K562 (cell line): ENCODE results near the gene COX19. TPM values are rescaled to one million over a fixed set of nuclear protein-coding genes. Genes with fewer than 3 reads are reported as not detected.

Experiments
- ATAC-seq: fragments of 200-7000 bp; cut with Tn5 transposase; 3 replicates; pipeline ENCODE4 v1.9.1; 2020; ENCODE audit warnings: moderate library complexity
- Bru-seq: library from RNA; stranded (reverse); fragments of 400-500 nt; gene quantifications from one replicate; lab custom pipeline; 2021; lab: Mats Ljungman, UMichigan
- BruChase-seq, 2 experiments: library from RNA; stranded (reverse); fragments of 400-500 nt; gene quantifications; one replicate each; lab custom pipeline; 2021; lab: Mats Ljungman, UMichigan
- BruUV-seq: library from RNA; stranded (reverse); fragments of 400-500 nt; replicated peaks from 2 replicates; lab custom pipeline; 2021; lab: Mats Ljungman, UMichigan
- CTCF ChIA-PET: fragments of 300-600 bp; formaldehyde crosslinking; extraction: SDS; loops from one replicate; lab custom pipeline; 2021; ENCODE audit warnings: low intra/inter-chr PET ratio; lab: Yijun Ruan, JAX
- POLR2A ChIA-PET: fragments of 300-600, 350-650 bp; sonication (Branson Sonifier 250); formaldehyde crosslinking; extraction: SDS; loops from one replicate; lab custom pipeline; 2021; ENCODE audit warnings: antibody characterized with exemption, inconsistent platforms; lab: Yijun Ruan, JAX
- DNase-seq, 4 experiments: peaks; one replicate each; pipeline versions ENCODE4 v3.0.0 to v3.0.0-alpha.2; 2011 to 2018; ENCODE audit warnings: low spot score in 3 of 4, mixed read lengths in 3 of 4; ENCODE audit errors: extremely low read depth in 1 of 4
- FAIRE-seq: peaks from 2 replicates; lab custom pipeline; 2011; peaks lifted over from hg19 to GRCh38; lab: Jason Lieb, UNC
- H2AFZ ChIP-seq: 2 replicates; pipeline ENCODE4 v1.6.0; 2011; ENCODE audit warnings: low read depth, low read length, control low read depth, inconsistent platforms
- H3K27ac ChIP-seq: fragments of 200-600 bp; 3 replicates; pipeline ENCODE4 v1.8.0; 2011; ENCODE audit warnings: low read depth, mild to moderate bottlenecking, control low read depth, inconsistent platforms, low read length, moderate library complexity, mixed read lengths; ENCODE audit errors: extremely low read depth
- H3K27me3 ChIP-seq, 2 experiments: fragments of 300-600 bp in 1 of 2; 2 replicates in 1 of 2; 3 replicates in 1 of 2; pipeline versions ENCODE4 v1.6.0 to v1.8.0; 2011; ENCODE audit warnings: inconsistent platforms in 2 of 2, low read length in 2 of 2, mild to moderate bottlenecking in 1 of 2, mixed read lengths in 1 of 2, moderate library complexity in 1 of 2; ENCODE audit not compliant: control insufficient read depth in 2 of 2, insufficient read depth in 2 of 2
- H3K36me3 ChIP-seq: fragments of 300-600 bp; 3 replicates; pipeline ENCODE4 v1.8.0; 2011; ENCODE audit warnings: mild to moderate bottlenecking, low read length, inconsistent platforms; ENCODE audit not compliant: control insufficient read depth, insufficient read depth
- H3K4me1 ChIP-seq, 2 experiments: fragments of 200-600 bp in 1 of 2; replicated peaks in 1 of 2; 2 replicates in 1 of 2; 3 replicates in 1 of 2; pipeline versions ENCODE4 v1.5.1 to v1.8.0; 2011; ENCODE audit warnings: inconsistent platforms in 2 of 2, low read length in 2 of 2, mild to moderate bottlenecking in 1 of 2, mixed read lengths in 1 of 2, moderate library complexity in 1 of 2; ENCODE audit not compliant: control insufficient read depth in 2 of 2, insufficient read depth in 2 of 2
- H3K4me2 ChIP-seq: 2 replicates; pipeline ENCODE4 v1.6.1; 2011; ENCODE audit warnings: low read length, control low read depth, inconsistent platforms, mixed read lengths; ENCODE audit not compliant: insufficient read depth
- H3K4me3 ChIP-seq: fragments of 200-600 bp; sonication (generic), shearing (Covaris generic); 2 replicates; pipeline ENCODE4 v1.5.1; 2016; ENCODE audit warnings: control low read depth, inconsistent platforms
- H3K79me2 ChIP-seq: fragments of 200-600 bp; 3 replicates; pipeline ENCODE4 v1.8.0; 2011; ENCODE audit warnings: low read length, inconsistent platforms; ENCODE audit not compliant: control insufficient read depth, insufficient read depth
- H3K9ac ChIP-seq, 2 experiments: 2 replicates each; pipeline versions ENCODE4 v1.6.0 to v1.6.1; 2011; ENCODE audit warnings: low read depth in 2 of 2, low read length in 2 of 2, control low read depth in 1 of 2, inconsistent platforms in 1 of 2, mild to moderate bottlenecking in 1 of 2, mixed read lengths in 1 of 2; ENCODE audit not compliant: insufficient read depth in 1 of 2
- H3K9me1 ChIP-seq: one replicate; pipeline ENCODE4 v1.6.0; 2011; ENCODE audit warnings: inconsistent platforms, mild to moderate bottlenecking, low read length, moderate library complexity; ENCODE audit not compliant: control insufficient read depth, insufficient read depth
- H3K9me3 ChIP-seq: replicated peaks from 2 replicates; pipeline ENCODE4 v1.5.1; 2011; ENCODE audit warnings: low read depth, low read length, inconsistent platforms; ENCODE audit not compliant: control insufficient read depth, insufficient read depth
- H4K20me1 ChIP-seq: replicated peaks from 2 replicates; pipeline ENCODE4 v1.6.1; 2011; ENCODE audit warnings: low read length, inconsistent platforms, mixed read lengths; ENCODE audit not compliant: control insufficient read depth, insufficient read depth
- ATF4 ChIP-seq: fragments of 450-650 bp; formaldehyde crosslinking; IDR thresholded peaks from 2 replicates; pipeline ENCODE4 v1.4.0; 2022; ENCODE audit warnings: mild to moderate bottlenecking, moderate library complexity
- CHD4 ChIP-seq: fragments of 200-600 bp; sonication (generic); IDR thresholded peaks from 3 replicates; pipeline ENCODE4 v1.6.1; 2012; ENCODE audit warnings: low read depth, mild to moderate bottlenecking, mixed read lengths, low read length, inconsistent platforms; ENCODE audit not compliant: insufficient read depth, insufficient replicate concordance, poor library complexity, severe bottlenecking
- CREM ChIP-seq: IDR thresholded peaks from 2 replicates; pipeline ENCODE4 v1.6.1; 2014; ENCODE audit warnings: antibody characterized with exemption, low read depth
- MITF ChIP-seq: IDR thresholded peaks from 2 replicates; pipeline ENCODE4 v1.6.1; 2014; ENCODE audit warnings: antibody characterized with exemption
- SETDB1 ChIP-seq: IDR thresholded peaks from one replicate; pipeline ENCODE4 v1.6.1; 2012; ENCODE audit warnings: low read length, control low read depth, inconsistent platforms
- SRF ChIP-seq, 2 experiments: fragments of 250-450, 450-650 bp in 1 of 2; sonication (Bioruptor Pico) in 1 of 2; sonication (generic) in 1 of 2; formaldehyde crosslinking; IDR thresholded peaks; 2 replicates each; pipeline versions ENCODE4 v1.5.0 to v1.5.1; 2020 to 2022; ENCODE audit warnings: mild to moderate bottlenecking in 1 of 2, missing genetic modification reagents in 1 of 2
- ZFP1 ChIP-seq: fragments of 450-650 bp; formaldehyde crosslinking; IDR thresholded peaks from 2 replicates; pipeline ENCODE4 v1.4.0; 2020; ENCODE audit warnings: mild to moderate bottlenecking, mixed read lengths
- WGBS: fragments of 100-300 bp; shearing (Covaris generic); methylation state at CpG from one replicate; pipeline ENCODE4 v1.1.6; 2016; ENCODE audit warnings: low coverage, mixed read lengths; ENCODE audit not compliant: insufficient coverage; ENCODE audit errors: missing lambda C conversion rate; 5-methylcytosine and 5-hydroxymethylcytosine counted together
- in situ Hi-C: fragments of 300-500 bp; cut with MboI; formaldehyde crosslinking; loops from 4 replicates; pipeline ENCODE4 v1.15.0; 2018; ENCODE audit warnings: inconsistent platforms, mixed read lengths
- intact Hi-C: fragments of 100-400 bp; cut with micrococcal nuclease; formaldehyde crosslinking; loops from 2 replicates; pipeline ENCODE4 v1.14.2; 2022
- long read RNA-seq, 3 experiments: library from polyadenylated mRNA in 2 of 3; library from RNA in 1 of 3; unstranded in 2 of 3; stranded (forward) in 1 of 3; transcript quantifications; one replicate each; pipeline ENCODE4 v2.0.0, GENCODE V29; 2019 to 2022
- polyA minus RNA-seq, 3 experiments: library from RNA; depleted of rRNA, polyadenylated mRNA; stranded (reverse); fragments of >200 nt; gene quantifications; 2 replicates each; pipeline ENCODE4 v1.2.3, GENCODE V29; 2011
- polyA plus RNA-seq, 8 experiments: library from polyadenylated mRNA; depleted of rRNA in 4 of 8; stranded (reverse) in 5 of 8; unstranded in 3 of 8; fragments of >200 nt; fragmentation: Nextera tagmentation in 2 of 8; fragmentation: Illumina TruSeq in 1 of 8; extraction: Ambion mirVana in 2 of 8; extraction: Trizol in 1 of 8; gene quantifications; 2 replicates each; pipeline versions ENCODE4 v1.2.1 to v1.2.3, GENCODE V29; 2011 to 2014; ENCODE audit warnings: inconsistent platforms in 1 of 8, missing spikeins in 1 of 8
- total RNA-seq, 7 experiments: library from RNA; depleted of rRNA in 6 of 7; stranded (reverse); fragments of >200 nt in 6 of 7; fragmentation: Illumina TruSeq in 2 of 7; extraction: Trizol in 2 of 7; gene quantifications; 2 replicates each; pipeline versions ENCODE4 v1.2.1 to v1.2.3, GENCODE V29; 2011 to 2021; ENCODE audit warnings: low replicate concordance in 1 of 7

The COX19 gene
- 75.3 and 83.0 TPM in 2 replicates for total RNA-seq (2011; cell fraction: chromatin; rRNA removed; ENCODE audit: low replicate concordance)
- 39.2 and 42.0 TPM in 2 replicates for total RNA-seq (2011; cell fraction: nucleolus; rRNA removed)
- 67.4 and 75.2 TPM in 2 replicates for total RNA-seq (2011; cell fraction: nucleoplasm; rRNA removed)
- 7.9 and 11.7 TPM in 2 replicates for total RNA-seq (2014; rRNA removed)
- 9.8 and 11.9 TPM in 2 replicates for total RNA-seq (2014; rRNA removed; fragmentation: Illumina TruSeq; extraction: Trizol)
- 8.6 and 9.4 TPM in 2 replicates for total RNA-seq (2015; rRNA removed; fragmentation: Illumina TruSeq; extraction: Trizol)
- 10.2 and 10.5 TPM in 2 replicates for total RNA-seq (2021)
- polyA plus RNA-seq (2011; rRNA removed), result 7.3 and 8.1 TPM in 2 replicates
- polyA plus RNA-seq (2011; cell fraction: cytosol; rRNA removed), result 5.8 and 6.1 TPM in 2 replicates
- 12.8 and 14.3 TPM in 2 replicates for polyA plus RNA-seq (2011; cell fraction: nucleus; rRNA removed)
- polyA plus RNA-seq (2012), result 8.1 and 9.5 TPM in 2 replicates
- polyA plus RNA-seq (2014; fragmentation: Illumina TruSeq; extraction: Trizol), result 6.0 and 6.1 TPM in 2 replicates
- polyA plus RNA-seq (2014; fragmentation: Nextera tagmentation; extraction: Ambion mirVana), result 1 to 10 TPM; 5.2 to 5.9 TPM
- 10.4 and 11.1 TPM in 2 replicates for polyA plus RNA-seq (2014; rRNA removed)
- polyA minus RNA-seq (2011; rRNA and poly(A)+ RNA removed), result 11.5 and 14.7 TPM in 2 replicates
- 1.1 and 2.5 TPM in 2 replicates for polyA minus RNA-seq (2011; cell fraction: cytosol; rRNA and poly(A)+ RNA removed)
- polyA minus RNA-seq (2011; cell fraction: nucleus; rRNA and poly(A)+ RNA removed), result 11.0 and 17.1 TPM in 2 replicates
- Bru-seq, nascent RNA, result percentile 89 among the genes with signal in this experiment
- BruChase-seq, experiment 1, labeled RNA remaining after a 2-hour chase, result percentile 85 among the genes with signal in this experiment
- percentile 81 among the genes with signal in this experiment for BruChase-seq, experiment 2, labeled RNA remaining after a 6-hour chase
- long read RNA-seq, experiment 1, transcript COX19-201 (3 exons, 3,666 nt), result major isoform, 26 of 72 reads
- long read RNA-seq, experiment 1, partial matches to known transcripts, result 1 of 72 reads
- long read RNA-seq, experiment 1, other reads (novel, unspliced or antisense), result 45 of 72 reads
- long read RNA-seq, experiment 2, transcript COX19-201 (3 exons, 3,666 nt), result major isoform, 9 of 17 reads
- long read RNA-seq, experiment 2, partial matches to known transcripts, result 4 of 17 reads
- long read RNA-seq, experiment 2, other reads (novel, unspliced or antisense), result 4 of 17 reads
- long read RNA-seq, experiment 3, transcript COX19-201 (3 exons, 3,666 nt), result major isoform, 15 of 17 reads
- long read RNA-seq, experiment 3, partial matches to known transcripts, result 0 of 17 reads
- long read RNA-seq, experiment 3, other reads (novel, unspliced or antisense), result 2 of 17 reads

GRCh38 chr7:974820-975681 lies at the start of gene COX19:
Gene COX19 (minus strand): TSS chr7:975549. CDS start chr7:975509, 40 bp downstream.
- DNase-seq, result peak; percentile 90 to 96 (median 95)
- Histone ChIP-seq H3K9me3 (no peaks in the 10 kb centered on the region; the same call in 1 of the 2 replicates), H3K4me2 (peak within 1 kb of the TSS; percentile 92), H3K27me3 (peaks cover 8 to 16% of the 10 kb centered on the region in 2 experiments; a peak in 3 of 5 replicates), H3K9ac (peak within 1 kb of the TSS; percentile 98 to 99), H2AFZ (peak within 1 kb of the TSS; percentile 98), H3K36me3 (peaks cover 33% of the 10 kb centered on the region), H3K27ac (peak within 1 kb of the TSS; percentile 97), H4K20me1 (no peaks in the 10 kb centered on the region; the same call in 1 of the 2 replicates), H3K4me3 (peak within 1 kb of the TSS; percentile 100), H3K4me1 (peaks cover 7 to 27% of the 10 kb centered on the region in 2 experiments; a peak in 4 of 5 replicates), H3K79me2 (peaks cover 45% of the 10 kb centered on the region), H3K9me1 (no peaks in the 10 kb centered on the region)
- no peak for FAIRE-seq
- CTCF ChIA-PET, result interaction anchor here (0.7 kb wide), 1 partner anchor 16 kb away, joined by 3 read pairs; no protein-coding TSS in a partner anchor
- in situ Hi-C loops (loop anchor here (25.0 kb wide), 1 partner anchor 187 kb away; the partner anchor contains the start of gene ZFAND2A), intact Hi-C loops (no loop called here)
- TSS peak; percentile 44 for BruUV-seq
- POLR2A ChIA-PET, result interaction anchor here (0.6 to 2.2 kb wide), 10 partner anchors 9 to 357 kb away, joined by 3 to 9 read pairs (median 3); no protein-coding TSS in a partner anchor
- WGBS, result under 1% methylated on average over 67 of the region's 78 CpGs
- peak; percentile 96 for ATAC-seq
- TF ChIP-seq MITF, result no peak
- TF ChIP-seq CHD4, result no peak
- no peak for TF ChIP-seq ZFP1 (CRISPR knock-in tag)
- TF ChIP-seq SRF (CRISPR knock-in tag; IDR thresholded peaks at IDR 0.05), result peak in 1 of 2 experiments; percentile 56; a peak in 1 of 4 replicates
- peak; percentile 49; the same call in 1 of the 2 replicates for TF ChIP-seq ATF4 (CRISPR knock-in tag)
- peak; percentile 66 for TF ChIP-seq CREM
- TF ChIP-seq SETDB1, result no peak
